DOHH2 (cell line): ENCODE results near the gene IMMP2L.

Experiments
- H3F3A ChIP-seq: fragments of 200-600 bp; sonication (generic), shearing (Covaris generic); 2 replicates; pipeline ENCODE4 v1.6.0; 2016; ENCODE audit warnings: antibody characterized with exemption, mild to moderate bottlenecking; ENCODE audit not compliant: control insufficient read depth, insufficient read depth
- H3K27ac ChIP-seq: fragments of 200-600 bp; sonication (generic); 2 replicates; pipeline ENCODE4 v1.5.1; 2014; ENCODE audit warnings: low read depth, mild to moderate bottlenecking, low read length, moderate library complexity
- H3K27me3 ChIP-seq: fragments of 200-600 bp; sonication (generic); 2 replicates; pipeline ENCODE4 v1.6.1; 2014; ENCODE audit warnings: mild to moderate bottlenecking, low read length, mixed read lengths; ENCODE audit not compliant: control insufficient read depth
- H3K36me3 ChIP-seq: fragments of 200-600 bp; sonication (generic); 2 replicates; pipeline ENCODE4 v1.6.1; 2014; ENCODE audit warnings: mild to moderate bottlenecking, low read length, moderate library complexity, mixed read lengths; ENCODE audit not compliant: control insufficient read depth
- H3K4me1 ChIP-seq: fragments of 200-600 bp; sonication (generic); 2 replicates; pipeline ENCODE4 v1.6.1; 2014; ENCODE audit warnings: mild to moderate bottlenecking, low read length, mixed read lengths; ENCODE audit not compliant: control insufficient read depth
- H3K4me2 ChIP-seq: fragments of 200-600 bp; sonication (generic); 2 replicates; pipeline ENCODE4 v1.6.0; 2014; ENCODE audit warnings: mild to moderate bottlenecking, low read length, moderate library complexity
- H3K4me3 ChIP-seq: fragments of 200-600 bp; sonication (generic); 2 replicates; pipeline ENCODE4 v1.5.1; 2014; ENCODE audit warnings: mild to moderate bottlenecking, low read length, mixed read lengths
- H3K79me2 ChIP-seq: fragments of 200-600 bp; sonication (generic); 2 replicates; pipeline ENCODE4 v1.6.1; 2014; ENCODE audit warnings: mild to moderate bottlenecking, low read length, mixed read lengths; ENCODE audit not compliant: control insufficient read depth
- H3K9me2 ChIP-seq: fragments of 200-600 bp; sonication (generic); replicated peaks from 2 replicates; pipeline ENCODE4 v1.6.1; 2014; ENCODE audit warnings: mild to moderate bottlenecking, low read length, mixed read lengths; ENCODE audit not compliant: control insufficient read depth
- H3K9me3 ChIP-seq: fragments of 200-600 bp; sonication (generic); 2 replicates; pipeline ENCODE4 v1.6.1; 2014; ENCODE audit warnings: antibody characterized with exemption, low read length, mixed read lengths; ENCODE audit not compliant: control insufficient read depth, insufficient read depth
- H4K20me1 ChIP-seq: fragments of 200-600 bp; sonication (generic); 2 replicates; pipeline ENCODE4 v1.6.0; 2014; ENCODE audit warnings: low read depth, mild to moderate bottlenecking, antibody characterized with exemption, low read length, moderate library complexity; ENCODE audit not compliant: control insufficient read depth, insufficient read depth
- EZH2phosphoT487 ChIP-seq: fragments of 200-600 bp; sonication (generic); IDR thresholded peaks from 2 replicates; pipeline ENCODE4 v1.6.1; 2017; ENCODE audit warnings: borderline replicate concordance, mild to moderate bottlenecking, antibody characterized with exemption, low read length, moderate library complexity, mixed read lengths
- TF ChIP-seq, protein P1 (sequence below): fragments of 200-600 bp; sonication (generic); IDR thresholded peaks from one replicate; pipeline ENCODE4 v1.5.1; 2014; ENCODE audit warnings: antibody characterized with exemption, mild to moderate bottlenecking, low read depth, low read length; ENCODE audit not compliant: poor library complexity, severe bottlenecking

Gene IMMP2L

DNA sequence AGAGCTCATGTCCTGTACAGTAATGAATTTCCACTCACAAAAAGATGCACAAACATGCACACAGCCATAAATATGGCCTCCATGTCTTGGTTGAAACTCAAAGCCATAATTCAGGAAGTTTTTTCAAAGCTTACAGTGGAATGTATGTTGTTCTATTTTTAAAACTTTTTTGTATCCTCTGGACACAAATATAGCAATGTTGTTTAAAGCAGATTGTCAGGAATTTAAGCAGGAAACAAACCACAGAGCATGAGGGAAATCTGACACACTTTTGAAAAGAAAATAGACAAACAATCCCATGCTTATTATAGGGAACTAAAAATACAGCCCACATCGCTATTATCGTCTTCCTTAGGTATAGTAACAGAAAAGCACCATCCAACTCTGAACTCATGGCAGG, 449.9 kb downstream of the IMMP2L start:
- Histone ChIP-seq H3K4me3 (no peak overlapping the region), H3K36me3 (no peaks in the 10 kb centered on the region), H3K9me2 (no peaks in the 10 kb centered on the region), H4K20me1 (no peaks in the 10 kb centered on the region), H3K79me2 (no peaks in the 10 kb centered on the region), H3K4me2 (no peak overlapping the region), H3K4me1 (no peaks in the 10 kb centered on the region), H3F3A (no peaks in the 10 kb centered on the region), H3K27ac (no peak overlapping the region), H3K9me3 (no peaks in the 10 kb centered on the region), H3K27me3 (no peaks in the 10 kb centered on the region)
- no peak for TF ChIP-seq EZH2phosphoT487
- TF ChIP-seq, protein P1, sequence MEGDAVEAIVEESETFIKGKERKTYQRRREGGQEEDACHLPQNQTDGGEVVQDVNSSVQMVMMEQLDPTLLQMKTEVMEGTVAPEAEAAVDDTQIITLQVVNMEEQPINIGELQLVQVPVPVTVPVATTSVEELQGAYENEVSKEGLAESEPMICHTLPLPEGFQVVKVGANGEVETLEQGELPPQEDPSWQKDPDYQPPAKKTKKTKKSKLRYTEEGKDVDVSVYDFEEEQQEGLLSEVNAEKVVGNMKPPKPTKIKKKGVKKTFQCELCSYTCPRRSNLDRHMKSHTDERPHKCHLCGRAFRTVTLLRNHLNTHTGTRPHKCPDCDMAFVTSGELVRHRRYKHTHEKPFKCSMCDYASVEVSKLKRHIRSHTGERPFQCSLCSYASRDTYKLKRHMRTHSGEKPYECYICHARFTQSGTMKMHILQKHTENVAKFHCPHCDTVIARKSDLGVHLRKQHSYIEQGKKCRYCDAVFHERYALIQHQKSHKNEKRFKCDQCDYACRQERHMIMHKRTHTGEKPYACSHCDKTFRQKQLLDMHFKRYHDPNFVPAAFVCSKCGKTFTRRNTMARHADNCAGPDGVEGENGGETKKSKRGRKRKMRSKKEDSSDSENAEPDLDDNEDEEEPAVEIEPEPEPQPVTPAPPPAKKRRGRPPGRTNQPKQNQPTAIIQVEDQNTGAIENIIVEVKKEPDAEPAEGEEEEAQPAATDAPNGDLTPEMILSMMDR, result no peak

DNA sequence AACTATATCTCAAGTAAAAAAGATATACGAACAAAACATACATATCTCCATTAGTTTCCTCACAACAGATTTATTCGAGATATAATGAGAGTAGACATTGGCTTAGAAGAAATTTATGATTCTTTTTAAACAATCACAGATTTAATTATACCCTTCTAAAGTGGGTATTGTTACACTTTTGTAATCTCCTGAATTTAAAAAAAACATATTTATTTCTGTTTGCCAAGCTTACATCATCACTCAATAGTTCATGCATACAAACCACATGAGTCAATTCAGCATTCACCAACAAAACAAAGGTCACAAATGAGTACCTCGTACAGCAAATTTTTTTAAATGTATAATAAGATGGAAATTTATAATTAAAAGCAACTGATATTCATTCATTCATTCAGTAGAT, 453.8 kb downstream of the IMMP2L start:
- Histone ChIP-seq H3K79me2 (no peaks in the 10 kb centered on the region), H4K20me1 (no peaks in the 10 kb centered on the region), H3K4me3 (no peak overlapping the region), H3K36me3 (no peaks in the 10 kb centered on the region), H3K4me1 (peaks cover 16% of the 10 kb centered on the region), H3K9me2 (no peaks in the 10 kb centered on the region), H3K4me2 (no peak overlapping the region), H3K9me3 (no peaks in the 10 kb centered on the region), H3F3A (no peaks in the 10 kb centered on the region), H3K27me3 (no peaks in the 10 kb centered on the region), H3K27ac (no peak overlapping the region)
- TF ChIP-seq, protein P1, result no peak
- no peak for TF ChIP-seq EZH2phosphoT487

DNA sequence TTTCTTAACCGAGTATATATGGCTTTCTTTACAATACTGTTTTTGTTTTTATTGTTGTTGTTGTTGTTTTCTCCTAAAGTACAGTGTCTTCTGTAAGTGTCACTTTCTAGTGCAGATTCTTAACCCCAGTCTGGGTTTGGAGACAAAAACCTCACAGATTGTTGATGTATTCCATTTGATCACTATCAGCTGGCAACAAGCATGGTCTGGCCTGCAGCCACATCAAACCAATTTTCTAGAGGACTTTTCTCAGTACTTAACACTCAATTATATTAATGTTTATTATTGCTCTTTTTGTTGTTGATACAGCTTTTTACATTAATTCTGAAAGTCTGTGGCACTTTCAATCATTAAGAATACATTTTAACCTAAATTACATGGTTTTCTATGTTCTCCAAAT, 454.3 kb downstream of the IMMP2L start:
- Histone ChIP-seq H3K79me2 (no peaks in the 10 kb centered on the region), H3K27me3 (no peaks in the 10 kb centered on the region), H3K27ac (no peak overlapping the region), H3F3A (no peaks in the 10 kb centered on the region), H3K9me3 (no peaks in the 10 kb centered on the region), H3K36me3 (no peaks in the 10 kb centered on the region), H4K20me1 (no peaks in the 10 kb centered on the region), H3K4me2 (no peak overlapping the region), H3K9me2 (no peaks in the 10 kb centered on the region), H3K4me3 (no peak overlapping the region), H3K4me1 (peaks cover 16% of the 10 kb centered on the region)
- no peak for TF ChIP-seq EZH2phosphoT487
- TF ChIP-seq, protein P1, result no peak

DNA sequence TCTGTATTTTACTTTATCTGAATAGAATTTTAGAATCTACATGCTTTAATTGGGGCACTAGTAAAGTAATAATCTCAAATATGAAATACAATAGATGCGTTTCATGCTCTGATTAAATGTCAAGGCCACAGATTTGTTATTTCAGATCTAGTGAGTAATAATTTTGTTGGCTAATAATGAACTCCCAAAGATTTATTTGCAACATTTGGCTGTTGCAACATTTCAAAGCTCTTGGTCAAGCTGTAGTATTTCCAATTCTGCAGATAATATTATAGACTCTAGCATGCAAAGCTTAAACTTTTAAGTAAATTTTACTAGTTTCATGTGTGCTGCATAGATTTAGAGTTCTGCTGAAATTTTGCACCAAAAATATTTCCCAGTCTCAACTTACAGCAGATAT, 454.7 kb downstream of the IMMP2L start:
- Histone ChIP-seq H3K4me3 (no peak overlapping the region), H3K36me3 (no peaks in the 10 kb centered on the region), H3K9me3 (no peaks in the 10 kb centered on the region), H3K9me2 (no peaks in the 10 kb centered on the region), H4K20me1 (no peaks in the 10 kb centered on the region), H3K27ac (no peak overlapping the region), H3F3A (no peaks in the 10 kb centered on the region), H3K79me2 (no peaks in the 10 kb centered on the region), H3K4me1 (peaks cover 16% of the 10 kb centered on the region), H3K27me3 (no peaks in the 10 kb centered on the region), H3K4me2 (no peak overlapping the region)
- TF ChIP-seq EZH2phosphoT487, result no peak
- TF ChIP-seq, protein P1, result no peak
